Activated CD4-positive, alpha-beta T cell treated with anti-CD3 and anti-CD28 coated beads, Interleukin-2, amount 50 U/mL, for 16 hours (primary cell): ENCODE measurements around the gene ZNF780B.
A peak's percentile ranks its signal among the peaks of the same experiment; 100 is the strongest.
"Not testable (repeated sequence)": the region's sequence is repeated elsewhere in the genome, so short reads cannot be mapped to it uniquely, and the experiment has no call there.

Source experiments
- DNase-seq: peaks from one replicate; pipeline ENCODE4 v3.0.0-alpha.2; 2020

Gene ZNF780B

DNA sequence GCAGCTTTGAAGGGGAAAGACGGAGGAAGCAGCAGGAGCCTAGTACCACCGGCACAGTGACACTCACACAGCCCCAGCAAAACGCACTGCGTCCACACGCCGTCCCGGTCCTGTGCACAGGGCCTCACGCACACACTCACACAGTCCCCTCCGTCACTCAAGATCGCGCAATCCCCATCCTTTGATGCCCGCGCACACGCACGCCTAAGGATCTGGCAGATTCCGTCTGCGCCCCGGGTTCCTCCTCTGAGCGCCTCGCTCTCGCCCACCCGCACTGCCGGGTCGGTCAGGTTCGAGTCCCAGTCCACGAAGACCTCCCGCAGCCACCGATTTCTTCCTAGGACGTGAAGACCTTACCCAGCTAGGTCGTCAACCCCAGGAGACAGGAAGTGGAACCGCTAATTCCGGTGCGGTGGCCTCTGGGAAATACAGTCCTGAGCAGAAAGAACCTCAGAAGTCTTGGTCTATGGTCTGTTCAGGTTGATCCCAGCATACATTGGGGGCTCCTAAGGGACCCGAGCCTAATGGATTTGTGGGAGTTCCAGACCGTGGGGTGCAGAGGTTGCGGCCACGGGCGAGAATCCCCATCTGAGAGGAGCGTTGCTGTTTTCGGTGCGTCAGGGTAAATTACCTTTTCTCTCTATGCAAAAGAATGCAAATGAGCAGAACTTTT, at the start of gene ZNF780B:
Gene ZNF780B, minus strand, starts transcription at position 400 of the 673 bp plus-strand sequence. CDS start 5,899 bp downstream, outside the sequence.
- peak; percentile 76 for DNase-seq

GRCh38 chr19:40104754-40105153, 48.7 kb upstream of the ZNF780B start:
- no peak for DNase-seq

GRCh38 chr19:40103600-40103999, 47.6 kb upstream of the ZNF780B start:
- DNase-seq, result no peak

DNA sequence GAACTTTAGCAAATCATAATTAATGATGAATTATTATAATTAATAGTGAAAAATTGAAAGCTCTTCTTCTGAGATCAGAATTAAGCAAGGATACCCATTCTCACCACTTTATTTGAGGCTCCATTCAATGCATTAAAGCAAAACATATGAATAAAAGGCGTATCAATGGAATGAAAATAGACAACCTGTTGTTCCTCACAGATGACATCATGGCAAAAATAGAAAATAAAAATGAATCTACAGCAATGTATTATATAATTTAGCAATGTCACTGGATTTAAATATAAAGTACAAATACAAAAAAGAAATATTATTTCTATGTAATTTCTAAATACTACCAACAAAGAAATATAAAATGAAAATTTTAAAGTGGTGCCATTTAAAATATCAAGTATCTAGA, 45.8 kb upstream of the ZNF780B start:
- no peak for DNase-seq

DNA sequence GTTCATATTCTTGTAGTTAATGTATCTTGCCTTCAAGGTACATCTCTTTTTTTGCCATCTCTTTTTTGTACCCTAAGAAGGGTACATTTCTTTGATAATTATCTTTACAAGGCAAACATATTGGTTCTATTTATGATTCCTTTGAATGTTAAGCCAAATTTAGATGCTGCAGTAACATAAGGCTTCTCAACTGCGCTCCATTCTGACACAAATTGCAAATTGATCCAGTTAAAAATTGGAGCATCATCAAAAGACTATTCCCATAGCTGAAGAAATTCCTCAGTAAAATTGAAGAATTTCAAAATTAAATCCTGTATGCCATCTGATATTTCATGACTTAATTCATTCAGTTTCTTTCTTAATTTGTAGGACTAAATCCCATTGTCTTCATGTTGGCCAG, 37.4 kb upstream of the ZNF780B start:
- DNase-seq, result no peak

GRCh38 chr19:40091205-40092129, 35.4 kb upstream of the ZNF780B start:
- DNase-seq, result no peak

- peak; percentile 80 for DNase-seq
These were observed 34.5 kb upstream of the ZNF780B start, which contains the start of gene ZNF780A for GRCh38 chr19:40090241-40091204. Gene ZNF780A (minus strand): TSS chr19:40090943. CDS start chr19:40084753, 6,190 bp downstream.

DNA sequence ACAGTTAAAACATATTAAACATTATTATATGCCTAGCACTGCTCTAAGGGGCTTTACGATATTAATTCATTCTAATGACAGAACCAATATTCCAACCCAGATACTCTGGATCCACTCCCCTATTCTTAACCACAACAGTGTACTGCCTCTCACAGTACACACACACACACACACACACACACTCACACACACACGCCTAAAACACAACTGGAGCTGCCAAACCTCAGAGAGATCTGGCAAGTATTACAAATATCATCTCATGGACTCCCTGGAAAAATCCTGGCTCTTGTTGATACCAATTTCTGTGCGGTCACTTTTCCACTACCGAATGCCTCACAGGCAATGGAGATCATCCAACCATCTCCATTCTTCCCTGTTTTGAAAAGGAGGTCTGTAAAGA, 33.4 kb upstream of the ZNF780B start:
- DNase-seq, result no peak

DNA sequence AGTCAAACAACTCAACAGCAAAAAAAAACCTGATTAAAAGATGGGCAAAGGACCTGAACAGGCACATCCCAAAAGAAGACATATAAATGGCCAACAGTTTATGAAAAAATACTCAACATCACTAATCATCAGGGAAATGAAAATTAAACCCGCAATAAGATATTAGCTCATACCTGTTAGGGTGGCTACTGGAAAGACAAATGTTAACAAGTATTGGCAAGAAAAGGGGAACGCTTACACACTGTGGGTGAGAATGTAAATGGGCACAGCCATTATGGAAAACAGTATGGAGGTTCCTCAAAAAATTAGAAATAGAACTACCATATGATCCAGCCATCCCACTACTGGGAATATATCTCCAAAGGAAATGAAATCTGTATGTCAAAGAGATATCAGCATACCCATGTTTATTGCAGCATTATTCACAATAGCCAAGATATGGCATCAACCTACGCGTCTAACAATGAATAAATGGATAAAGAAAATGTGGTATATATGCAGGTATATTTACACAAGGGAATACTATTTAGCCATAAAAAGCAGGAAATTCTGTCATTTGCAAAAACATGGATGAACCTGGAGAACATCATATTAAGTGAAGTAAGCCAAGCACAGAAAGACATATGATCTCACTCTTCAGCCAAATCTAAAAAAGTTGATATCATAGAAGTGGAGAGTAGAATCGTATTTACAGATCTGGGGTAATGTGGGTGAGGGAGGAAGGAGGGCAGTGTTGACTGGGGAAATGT, 32.4 kb upstream of the ZNF780B start:
- no peak for DNase-seq

DNA sequence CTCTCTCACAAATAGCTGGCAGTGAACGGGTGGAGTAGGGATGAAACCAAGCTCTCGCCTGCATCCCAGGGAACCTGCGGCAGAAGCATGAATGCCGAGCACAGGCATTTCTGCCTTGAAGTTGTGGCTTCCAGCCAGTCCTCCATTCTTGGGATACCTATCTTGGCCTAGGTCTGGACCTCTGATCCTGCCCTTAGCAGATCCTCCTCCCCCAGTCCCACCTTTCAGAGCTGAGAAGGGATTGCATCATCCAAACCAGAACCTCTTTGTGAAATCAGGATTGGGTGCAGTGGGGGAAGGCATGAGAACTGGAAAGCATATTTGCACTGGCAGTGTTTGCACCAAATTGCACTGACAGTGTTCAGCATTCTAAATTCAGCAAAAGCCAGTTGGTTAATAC, 28.9 kb upstream of the ZNF780B start:
- DNase-seq, result no peak

DNA sequence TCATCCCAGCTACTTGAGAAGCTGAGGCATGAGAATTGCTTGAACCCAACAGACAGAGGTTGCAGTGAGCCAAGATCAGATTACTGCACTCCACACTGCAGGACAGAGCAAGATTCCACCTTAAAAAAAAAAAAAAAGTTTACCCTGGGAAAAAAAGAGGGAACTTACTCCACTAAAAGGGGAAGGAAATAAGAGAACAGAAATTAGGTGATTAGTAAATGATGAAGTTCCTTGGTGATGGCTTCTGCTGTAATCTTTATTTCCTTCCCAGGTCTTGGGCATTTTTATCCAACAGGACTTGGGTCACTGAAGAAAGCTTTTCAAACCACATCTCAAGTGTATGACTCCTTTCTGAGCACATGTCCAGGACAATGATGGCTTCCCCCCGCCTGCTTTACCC, 25.4 kb upstream of the ZNF780B start:
- no peak for DNase-seq

DNA sequence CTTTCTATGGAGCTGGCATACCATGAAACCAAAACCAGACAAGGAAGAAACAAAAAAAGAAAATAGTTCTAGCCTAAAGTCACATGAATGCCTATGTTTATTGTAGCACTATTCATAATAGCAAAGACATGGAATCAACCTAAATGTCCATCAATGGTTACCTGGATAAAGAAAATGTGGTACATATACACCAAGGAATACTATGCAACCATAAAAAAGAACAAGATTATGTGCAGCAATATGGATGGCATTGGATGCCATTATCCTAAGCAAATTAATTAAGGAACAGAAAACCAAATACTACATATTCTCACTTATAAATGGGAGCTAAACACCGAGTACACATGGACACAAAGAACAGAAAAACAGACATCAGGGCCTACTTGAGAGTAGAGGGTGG, 24.3 kb upstream of the ZNF780B start:
- DNase-seq, result no peak

GRCh38 chr19:40078377-40078776, 22.3 kb upstream of the ZNF780B start:
- no peak for DNase-seq

GRCh38 chr19:40070058-40070457, 14.0 kb upstream of the ZNF780B start:
- no peak for DNase-seq

DNA sequence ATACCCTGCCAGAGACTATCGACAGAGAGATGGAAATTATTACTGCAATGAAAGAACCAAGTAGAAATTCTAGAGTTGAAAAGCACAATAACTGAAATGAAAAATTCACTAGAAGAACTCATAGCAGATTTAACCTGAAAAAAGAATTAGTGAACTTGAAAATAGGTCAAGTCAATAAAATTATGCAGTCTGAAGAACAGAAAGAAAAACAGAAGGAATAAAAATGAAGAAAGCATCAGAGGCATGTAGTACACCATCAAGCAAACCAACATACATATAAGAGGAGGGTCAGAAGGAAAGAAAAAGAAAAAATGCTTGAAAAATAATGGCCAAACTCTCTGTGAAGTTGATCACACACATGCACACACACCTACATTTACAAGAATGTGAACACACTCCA, 3.6 kb upstream of the ZNF780B start:
- DNase-seq, result no peak

DNA sequence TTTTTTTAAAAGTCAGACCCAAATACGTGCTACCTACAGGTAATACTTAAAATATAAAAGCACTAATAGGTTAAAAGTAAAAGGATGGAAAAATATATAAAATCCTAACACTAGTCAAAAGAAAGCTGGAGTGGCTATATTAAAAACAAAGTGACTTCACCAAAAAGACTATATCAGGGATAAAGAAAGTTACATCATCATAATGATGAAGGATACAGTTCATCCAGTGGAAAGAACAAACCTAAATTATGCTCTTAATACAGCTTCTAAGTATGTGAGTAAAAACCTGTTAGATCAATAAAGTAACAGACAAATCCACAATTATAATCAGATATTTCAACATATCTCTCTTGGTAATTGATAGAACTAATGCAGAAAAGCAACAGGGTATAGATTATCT, 1.1 kb upstream of the ZNF780B start:
- DNase-seq, result no peak

GRCh38 chr19:40056505-40056904, 474 bp upstream of the ZNF780B start:
- no peak for DNase-seq

DNA sequence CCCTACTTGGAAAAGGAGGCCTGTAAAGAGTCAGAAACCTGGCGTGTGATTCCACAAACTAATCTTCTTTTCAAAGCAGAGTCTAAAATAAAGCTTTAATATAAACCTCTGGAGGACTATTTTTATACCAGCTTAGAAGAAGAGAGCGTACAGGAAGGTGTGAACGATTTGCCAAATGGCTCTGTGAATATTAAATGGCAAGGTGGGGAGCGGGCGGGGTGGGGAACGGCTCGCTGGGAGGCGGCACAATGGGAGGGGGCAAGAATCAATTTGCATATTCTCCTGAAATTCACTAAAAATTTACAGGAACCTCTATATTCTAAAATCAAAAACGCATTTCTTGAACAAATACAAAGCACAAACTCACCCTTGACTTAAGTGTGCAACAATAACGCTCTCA, 982 bp downstream of the ZNF780B start:
- DNase-seq, result no peak

DNA sequence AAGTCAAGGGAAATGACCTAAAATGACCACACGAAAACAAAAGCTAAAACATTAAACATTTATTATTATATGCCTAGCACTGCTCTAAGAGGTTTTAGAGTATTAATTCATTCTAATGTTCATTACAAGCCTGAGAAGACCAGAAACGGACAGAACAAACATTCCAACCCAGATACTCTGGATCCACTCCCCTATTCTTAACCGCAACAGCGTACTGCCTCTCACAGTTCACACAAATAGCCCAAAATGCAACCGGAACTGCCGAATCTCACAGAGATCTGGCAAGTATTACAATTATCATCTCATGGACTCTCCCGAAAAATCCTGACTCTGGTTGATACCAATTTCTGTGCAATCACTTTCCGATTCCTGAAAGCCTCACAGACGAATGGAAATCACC, 1.4 kb downstream of the ZNF780B start:
- DNase-seq, result no peak

DNA sequence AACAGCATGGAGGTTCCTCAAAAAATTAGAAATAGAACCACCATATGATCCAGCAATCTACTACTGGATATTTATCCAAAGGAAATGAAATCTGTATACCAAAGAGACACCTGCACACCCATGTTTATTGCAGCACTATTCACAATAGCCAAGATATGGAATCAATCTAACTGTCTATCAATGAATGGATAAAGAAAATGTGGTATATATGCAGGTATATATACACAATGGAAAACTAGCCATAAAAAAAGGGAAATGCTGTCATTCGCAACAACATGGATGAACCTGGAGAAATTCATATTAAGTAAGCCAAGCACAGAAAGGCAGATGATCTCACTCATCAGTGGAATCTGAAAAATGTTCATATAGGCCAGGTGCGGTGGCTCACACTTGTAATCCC, 2.5 kb downstream of the ZNF780B start:
- no peak for DNase-seq

GRCh38 chr19:40041718-40042117, 14.3 kb downstream of the ZNF780B start:
- DNase-seq, result not testable (repeated sequence)

GRCh38 chr19:40038047-40038446, 18.0 kb downstream of the ZNF780B start:
- DNase-seq, result not testable (repeated sequence)
